Measurements from ENCODE around the gene POLR3B. TPM values are rescaled to one million over a fixed set of nuclear protein-coding genes. Genes with fewer than 3 reads are reported as not detected.

The POLR3B gene
- total and polyA plus RNA-seq, 2 of the 8 experiments (the other 6 are each of a cell fraction or from before 2014, with no cell fraction given) = 5.0 to 13.2 TPM

DNA sequence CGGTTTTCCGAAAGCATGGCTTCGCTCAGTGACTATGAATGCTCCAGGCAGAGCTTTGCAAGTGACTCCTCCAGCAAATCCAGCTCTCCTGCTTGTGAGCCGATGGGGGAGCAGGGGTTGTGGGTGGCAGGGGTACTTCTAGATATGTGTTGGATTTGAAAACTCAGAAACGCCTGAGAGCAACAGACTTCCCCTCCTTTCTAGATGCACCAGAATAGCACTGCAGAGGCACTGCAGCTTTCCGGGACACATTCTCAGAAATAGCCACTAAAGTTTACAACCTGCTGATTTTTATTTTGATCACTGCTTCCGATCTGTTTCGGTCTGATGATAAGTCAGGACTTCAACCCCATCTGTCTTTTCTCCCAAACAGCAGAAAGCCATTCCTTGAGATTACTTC, 46.4 kb upstream of the POLR3B start:
- Histone ChIP-seq H2BK12ac (ENCODE audit: low read depth, low read length) (no peak overlapping the region), H2BK20ac (ENCODE audit: low read length) (no peak overlapping the region), H3K56ac (replicated peaks; ENCODE audit: insufficient read length, low read depth, low read length) (no peak overlapping the region), H3K79me2 (ENCODE audit: control insufficient read depth in 1 of 2, insufficient read depth in 2 of 2, low read length in 2 of 2) (no peaks in the 10 kb centered on the region), H4K8ac (ENCODE audit: extremely low read depth, insufficient read depth, low read length) (no peak overlapping the region), H2BK5ac (ENCODE audit: low read depth, low read length) (no peak overlapping the region), H3K18ac (ENCODE audit: extremely low read depth, low read length) (no peak overlapping the region), H3K27me3 (replicated peaks in 1 of 4; ENCODE audit: control insufficient read depth in 3 of 4, extremely low read depth in 1 of 4, insufficient read depth in 3 of 4, low read length in 3 of 4) (no peaks in the 10 kb centered on the region), H2BK15ac (ENCODE audit: low read length) (no peak overlapping the region), H4K91ac (replicated peaks; ENCODE audit: insufficient read length, low read length) (no peak overlapping the region), H3K14ac (ENCODE audit: insufficient read length) (no peak overlapping the region), H4K20me1 (replicated peaks in 1 of 2; ENCODE audit: control insufficient read depth in 1 of 2, insufficient read depth in 2 of 2, low read length in 2 of 2) (no peaks in the 10 kb centered on the region), H2BK120ac (replicated peaks; ENCODE audit: low read depth, low read length) (no peak overlapping the region), H3K9me3 (ENCODE audit: insufficient read depth in 2 of 2, low read depth in 1 of 2, low read length in 1 of 2) (no peaks in the 10 kb centered on the region), H3K79me1 (ENCODE audit: low read depth, low read length) (no peaks in the 10 kb centered on the region), H2AFZ (ENCODE audit: low read length) (no peak overlapping the region), H3K9ac (replicated peaks in 1 of 4; ENCODE audit: extremely low read depth in 1 of 4, low read depth in 3 of 4, low read length in 3 of 4) (no peak overlapping the region), H3K4me1 (replicated peaks in 1 of 4; ENCODE audit: control insufficient read depth in 3 of 4, insufficient read depth in 4 of 4, low read length in 3 of 4) (0 out of 7 replicates have a peak, but pooled peaks cover 0 to 2% (median 0%) of the 10 kb centered on the region in 4 experiments), H2AK5ac (ENCODE audit: low read depth, low read length) (no peak overlapping the region), H3K4me3 (ENCODE audit: extremely low read depth in 1 of 4, insufficient read depth in 2 of 4, low read depth in 3 of 4, low read length in 4 of 4) (no peak overlapping the region), H3K4ac (replicated peaks; ENCODE audit: insufficient read length, low read depth, low read length) (no peak overlapping the region), H3K4me2 (ENCODE audit: insufficient read depth in 1 of 2, low read depth in 2 of 2, low read length in 2 of 2) (no peak overlapping the region), H3K27ac (ENCODE audit: low read depth, low read length) (no peak overlapping the region), H4K5ac (ENCODE audit: insufficient read length, low read depth, low read length) (no peak overlapping the region), H3K36me3 (ENCODE audit: control insufficient read depth in 2 of 4, insufficient read depth in 4 of 4, low read length in 3 of 4) (no peaks in the 10 kb centered on the region), H3K23ac (ENCODE audit: insufficient read length) (no peak overlapping the region), H3K23me2 (ENCODE audit: low read depth, low read length) (no peaks in the 10 kb centered on the region)
- no peak for DNase-seq (ENCODE audit: low read depth in 1 of 2, low spot score in 2 of 2)
- POLR2A ChIA-PET (ENCODE audit: partially characterized antibody) = no interaction called here
- 92% methylated on average over 7 of the region's 8 CpGs; no CpG with 5 or more reads in 1 of the 2 experiments for WGBS, 2 experiments (ENCODE audit: extremely low coverage in 1 of 2, insufficient coverage in 1 of 2, insufficient read length in 1 of 2, insufficient replicate concordance in 2 of 2, low coverage in 1 of 2, low lambda C conversion rate in 2 of 2, missing lambda C conversion rate in 1 of 2)
- FAIRE-seq = no peak
- CTCF ChIA-PET (ENCODE audit: partially characterized antibody) = interaction anchor here (0.9 to 1.5 kb wide), 3 partner anchors 10 to 82 kb away, joined by 3 to 5 read pairs (median 4); no protein-coding TSS in a partner anchor
- no peak for TF ChIP-seq FOSL1 (IDR thresholded peaks at IDR 0.05; ENCODE audit: insufficient read depth, low read depth, low read length)
- TF ChIP-seq EGR1 (IDR thresholded peaks at IDR 0.05; ENCODE audit: borderline replicate concordance, low read depth, low read length) = no peak
- no peak for TF ChIP-seq CBX5 (IDR thresholded peaks at IDR 0.05; ENCODE audit: low read depth, low read length)
- TF ChIP-seq ZNF274 (IDR thresholded peaks at IDR 0.05; ENCODE audit: borderline replicate concordance, extremely low read depth, low read length) = no peak
- no peak for TF ChIP-seq SP4 (IDR thresholded peaks at IDR 0.05; ENCODE audit: low read length)
- no peak for TF ChIP-seq GTF2F1 (IDR thresholded peaks at IDR 0.05; ENCODE audit: borderline replicate concordance, low read depth, low read length)

Measured in H1 (cell line).